HCT116 (cell line): Measurements from ENCODE around the gene CTBS. TPM values are rescaled to one million over a fixed set of nuclear protein-coding genes. Genes with fewer than 3 reads are reported as not detected.

Source experiments
- ATAC-seq: fragments of 200-7000 bp; cut with Tn5 transposase; 2 replicates; pipeline ENCODE4 v1.9.1; 2020; ENCODE audit warnings: mild to moderate bottlenecking, moderate library complexity
- BruUV-seq: library from RNA; stranded (reverse); fragments of 400-500 nt; replicated peaks from 2 replicates; lab custom pipeline; 2021; lab: Mats Ljungman, UMichigan
- CTCF ChIA-PET: fragments of 300-600 bp; sonication (Branson Sonifier 250); formaldehyde crosslinking; loops from one replicate; lab custom pipeline; 2021; ENCODE audit warnings: antibody characterized with exemption; lab: Charles Lee
- POLR2A ChIA-PET: fragments of 300-600, 350-600 bp; sonication (Branson Sonifier 250); formaldehyde crosslinking; loops from one replicate; lab custom pipeline; 2021; ENCODE audit warnings: antibody characterized with exemption; lab: Charles Lee
- RAD21 ChIA-PET, 2 experiments: fragments of 300-600 bp; sonication (Branson Sonifier 250); formaldehyde crosslinking; loops; one replicate each; lab custom pipeline; 2023; ENCODE audit warnings: low total read pairs in 2 of 2; ENCODE audit not compliant: uncharacterized antibody in 2 of 2, unreplicated experiment in 2 of 2, low non-redundant PET in 1 of 2; lab: Charles Lee
- DNase-seq: peaks from one replicate; pipeline ENCODE4 v3.0.0-alpha.2; 2010; ENCODE audit warnings: low read depth, low spot score
- H2AFZ ChIP-seq: fragments of 200-600 bp; shearing (Covaris generic), sonication (generic); 2 replicates; pipeline ENCODE4 v1.6.1; 2017; ENCODE audit warnings: low read depth, mixed run types, mixed read lengths, antibody characterized with exemption, low read length; ENCODE audit not compliant: poor library complexity, severe bottlenecking
- H3K27ac ChIP-seq: 2 replicates; pipeline ENCODE4 v1.5.1; 2012; ENCODE audit warnings: low read depth, low read length
- H3K27me3 ChIP-seq: fragments of 200-600 bp; sonication (generic); 2 replicates; pipeline ENCODE4 v1.6.1; 2016; ENCODE audit warnings: mixed run types, low read length, mixed read lengths; ENCODE audit not compliant: insufficient read depth
- H3K36me3 ChIP-seq, 2 experiments: fragments of 200-500 bp in 1 of 2; fragments of 200-600 bp in 1 of 2; sonication (Bioruptor generic) in 1 of 2; sonication (generic) in 1 of 2; 2 replicates each; pipeline versions ENCODE4 v1.5.1 to v1.6.1; 2014 to 2016; ENCODE audit warnings: low read length in 2 of 2, inconsistent platforms in 1 of 2, mixed read lengths in 1 of 2, mixed run types in 1 of 2; ENCODE audit not compliant: insufficient read depth in 2 of 2, control insufficient read depth in 1 of 2
- H3K4me1 ChIP-seq, 2 experiments: fragments of 200-600 bp in 1 of 2; sonication (generic) in 1 of 2; 2 replicates each; pipeline versions ENCODE4 v1.5.1 to v1.6.1; 2012 to 2017; ENCODE audit warnings: low read length in 2 of 2, inconsistent platforms in 1 of 2, mild to moderate bottlenecking in 1 of 2, mixed read lengths in 1 of 2, mixed run types in 1 of 2, moderate library complexity in 1 of 2; ENCODE audit not compliant: insufficient read depth in 2 of 2, control insufficient read depth in 1 of 2
- H3K4me2 ChIP-seq: fragments of 200-600 bp; sonication (generic); 2 replicates; pipeline ENCODE4 v1.6.1; 2017; ENCODE audit warnings: mixed run types, low read length, mixed read lengths
- H3K4me3 ChIP-seq, 2 experiments: fragments of 200-600 bp in 1 of 2; sonication (generic) in 1 of 2; replicated peaks in 1 of 2; 2 replicates each; pipeline ENCODE4 v1.5.1; 2011 to 2016; ENCODE audit warnings: low read length in 2 of 2, control low read depth in 1 of 2, low read depth in 1 of 2, mild to moderate bottlenecking in 1 of 2, mixed read lengths in 1 of 2, mixed run types in 1 of 2
- H3K79me2 ChIP-seq: fragments of 200-600 bp; sonication (generic); 2 replicates; pipeline ENCODE4 v1.6.1; 2017; ENCODE audit warnings: mild to moderate bottlenecking, mixed run types, low read length, moderate library complexity, mixed read lengths; ENCODE audit not compliant: insufficient read depth
- H3K9ac ChIP-seq: fragments of 200-600 bp; sonication (generic); 2 replicates; pipeline ENCODE4 v1.6.1; 2016; ENCODE audit warnings: low read length, mixed read lengths
- H3K9me2 ChIP-seq: fragments of 200-600 bp; sonication (generic), shearing (Covaris generic); 2 replicates; pipeline ENCODE4 v1.6.1; 2017; ENCODE audit warnings: mixed run types, mild to moderate bottlenecking, moderate library complexity; ENCODE audit not compliant: insufficient read depth
- H3K9me3 ChIP-seq, 2 experiments: fragments of 200-500 bp in 1 of 2; fragments of 200-600 bp in 1 of 2; sonication (Bioruptor generic) in 1 of 2; sonication (generic) in 1 of 2; 2 replicates each; pipeline ENCODE4 v1.6.1; 2014 to 2017; ENCODE audit warnings: low read length in 2 of 2, mixed read lengths in 2 of 2, inconsistent platforms in 1 of 2, low read depth in 1 of 2, mild to moderate bottlenecking in 1 of 2, mixed run types in 1 of 2, moderate library complexity in 1 of 2; ENCODE audit not compliant: control insufficient read depth in 1 of 2, insufficient read depth in 1 of 2
- H4K20me1 ChIP-seq: fragments of 200-600 bp; sonication (generic), shearing (Covaris generic); 2 replicates; pipeline ENCODE4 v1.6.1; 2017; ENCODE audit warnings: mixed run types, mild to moderate bottlenecking, moderate library complexity; ENCODE audit not compliant: insufficient read depth
- EZH2 ChIP-seq: fragments of 200-600 bp; sonication (generic); IDR thresholded peaks from 2 replicates; pipeline ENCODE4 v1.6.1; 2017; ENCODE audit warnings: antibody characterized with exemption, mixed run types
- FOSL1 ChIP-seq: IDR thresholded peaks from 2 replicates; pipeline ENCODE4 v1.6.1; 2012; ENCODE audit warnings: low read depth
- POLR2A ChIP-seq: IDR thresholded peaks from 2 replicates; pipeline ENCODE4 v1.7.0; 2011; ENCODE audit warnings: borderline replicate concordance; ENCODE audit not compliant: insufficient read depth, insufficient read length; ENCODE audit errors: extremely low read depth
- RAD21 ChIP-seq: IDR thresholded peaks from 2 replicates; pipeline ENCODE4 v1.6.1; 2012; ENCODE audit warnings: low read depth, mild to moderate bottlenecking
- SIN3A ChIP-seq: IDR thresholded peaks from 2 replicates; pipeline ENCODE4 v1.6.1; 2012; ENCODE audit warnings: low read depth
- SP1 ChIP-seq: IDR thresholded peaks from 2 replicates; pipeline ENCODE4 v1.6.1; 2012; ENCODE audit warnings: low read depth
- SRF ChIP-seq: IDR thresholded peaks from 2 replicates; pipeline ENCODE4 v1.6.1; 2012; ENCODE audit warnings: low read depth
- YY1 ChIP-seq: IDR thresholded peaks from 2 replicates; pipeline ENCODE4 v1.6.1; 2011; ENCODE audit warnings: low read length, low read depth, moderate library complexity, mild to moderate bottlenecking; ENCODE audit not compliant: insufficient replicate concordance; ENCODE audit errors: extremely low read depth
- ZFX ChIP-seq: fragments of 450-650 bp; IDR thresholded peaks from 2 replicates; pipeline ENCODE4 v1.6.1; 2017
- intact Hi-C: fragments of 100-400 bp; cut with micrococcal nuclease; formaldehyde crosslinking; loops from 2 replicates; pipeline ENCODE4 v1.10.0; 2022
- total RNA-seq: library from RNA; stranded (reverse); gene quantifications from one replicate; pipeline ENCODE4 v1.2.1, GENCODE V29; 2021; ENCODE audit not compliant: unreplicated experiment
- TF ChIP-seq, protein P1 (sequence below), 3 experiments: fragments of 200-600 bp in 1 of 3; sonication (generic) in 1 of 3; IDR thresholded peaks in 2 of 3; conservative IDR thresholded peaks in 1 of 3; 2 replicates each; pipeline ENCODE4 v1.5.1; 2012 to 2017; ENCODE audit warnings: low read depth in 2 of 3, low read length in 2 of 3, antibody characterized with exemption in 1 of 3, borderline replicate concordance in 1 of 3, control low read depth in 1 of 3, mild to moderate bottlenecking in 1 of 3, mixed read lengths in 1 of 3, mixed run types in 1 of 3, moderate library complexity in 1 of 3; ENCODE audit not compliant: insufficient read depth in 1 of 3

The CTBS gene
- total RNA-seq, 1 experiment from 2014 or later: 19.5 TPM

DNA sequence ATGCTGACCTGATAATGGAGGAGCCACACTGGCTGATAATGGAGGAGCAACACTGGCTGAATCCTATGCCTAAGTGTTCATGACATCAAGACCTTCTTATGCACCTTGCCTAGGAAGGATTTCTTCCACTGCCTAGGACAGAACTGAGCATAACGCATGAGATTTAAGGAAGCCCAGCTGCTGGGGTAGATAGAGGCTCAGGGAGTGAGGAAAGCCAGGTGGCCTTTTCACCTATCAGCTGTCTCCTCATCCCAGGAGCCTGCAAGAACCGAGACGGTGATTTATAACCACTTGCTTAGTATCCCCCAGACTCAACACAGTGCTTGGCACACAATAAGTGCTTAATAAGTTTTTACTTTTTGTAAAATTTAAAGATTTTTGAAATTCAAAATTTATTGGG lies 7.4 kb upstream of the CTBS start (continued):
- TF ChIP-seq, protein P1, sequence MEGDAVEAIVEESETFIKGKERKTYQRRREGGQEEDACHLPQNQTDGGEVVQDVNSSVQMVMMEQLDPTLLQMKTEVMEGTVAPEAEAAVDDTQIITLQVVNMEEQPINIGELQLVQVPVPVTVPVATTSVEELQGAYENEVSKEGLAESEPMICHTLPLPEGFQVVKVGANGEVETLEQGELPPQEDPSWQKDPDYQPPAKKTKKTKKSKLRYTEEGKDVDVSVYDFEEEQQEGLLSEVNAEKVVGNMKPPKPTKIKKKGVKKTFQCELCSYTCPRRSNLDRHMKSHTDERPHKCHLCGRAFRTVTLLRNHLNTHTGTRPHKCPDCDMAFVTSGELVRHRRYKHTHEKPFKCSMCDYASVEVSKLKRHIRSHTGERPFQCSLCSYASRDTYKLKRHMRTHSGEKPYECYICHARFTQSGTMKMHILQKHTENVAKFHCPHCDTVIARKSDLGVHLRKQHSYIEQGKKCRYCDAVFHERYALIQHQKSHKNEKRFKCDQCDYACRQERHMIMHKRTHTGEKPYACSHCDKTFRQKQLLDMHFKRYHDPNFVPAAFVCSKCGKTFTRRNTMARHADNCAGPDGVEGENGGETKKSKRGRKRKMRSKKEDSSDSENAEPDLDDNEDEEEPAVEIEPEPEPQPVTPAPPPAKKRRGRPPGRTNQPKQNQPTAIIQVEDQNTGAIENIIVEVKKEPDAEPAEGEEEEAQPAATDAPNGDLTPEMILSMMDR (IDR thresholded peaks at IDR 0.05 in 2 of 3, conservative IDR thresholded peaks at IDR 0.05 in 1 of 3; ENCODE audit: borderline replicate concordance in 1 of 3, insufficient read depth in 1 of 3, low read depth in 2 of 3, low read length in 2 of 3): no peak
- TF ChIP-seq SIN3A (no peak), YY1 (no peak), SP1 (no peak), EZH2 (no peak), RAD21 (no peak), SRF (no peak), ZFX (no peak), FOSL1 (no peak)

DNA sequence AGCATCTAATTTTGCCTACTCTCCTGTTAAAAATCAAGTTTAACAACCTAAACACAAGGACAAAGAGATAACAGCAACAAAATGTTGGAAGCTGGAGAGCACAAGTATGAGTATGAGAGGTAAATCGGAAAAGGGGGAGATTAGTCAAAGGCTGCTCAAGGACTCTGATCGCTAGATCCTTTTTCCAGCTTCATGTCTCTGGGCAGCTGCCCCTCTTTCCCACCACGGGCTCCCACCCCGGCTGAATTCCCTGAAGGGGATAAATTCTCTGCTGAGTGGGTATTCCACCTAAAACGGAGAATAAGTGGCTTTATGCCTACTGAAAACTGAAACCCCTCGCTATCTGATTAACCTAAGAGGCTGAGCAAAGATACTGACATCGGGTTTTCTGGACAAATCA lies 696 bp upstream of the CTBS start:
- ChIA-PET CTCF (interaction anchor here (1.3 kb wide), 1 partner anchor 30 kb away, joined by 3 read pairs; no protein-coding TSS in a partner anchor), POLR2A (interaction anchor here (1.5 kb wide), 1 partner anchor 24 kb away, joined by 3 read pairs; no protein-coding TSS in a partner anchor), RAD21 (no interaction called here)
- peaks cover 27% of the 10 kb centered on the region for H3K79me2 ChIP-seq
- H3K4me2 ChIP-seq: peak overlapping the region; percentile 79
- peak overlapping the region; percentile 47 for H2AFZ ChIP-seq
- H3K27ac ChIP-seq: no peak overlapping the region
- no peaks in the 10 kb centered on the region for H4K20me1 ChIP-seq
- no peaks in the 10 kb centered on the region for H3K9me3 ChIP-seq
- TSS peak; percentile 54 for BruUV-seq
- H3K9me2 ChIP-seq: no peaks in the 10 kb centered on the region; the same call in 1 of the 2 replicates
- H3K9ac ChIP-seq: peak overlapping the region; percentile 53
- peak overlapping the region; percentile 66 to 92 for H3K4me3 ChIP-seq
- intact Hi-C loops: loop anchor here (2.0 kb wide), 1 partner anchor 68 kb away; the partner anchor contains the start of genes GNG5 and SPATA1
- no peaks in the 10 kb centered on the region for H3K27me3 ChIP-seq
- TF ChIP-seq POLR2A: no peak
- H3K4me1 ChIP-seq: peaks cover 14 to 44% of the 10 kb centered on the region in 2 experiments
- DNase-seq: no peak
- ATAC-seq: no peak
- peaks cover 0 to 2% of the 10 kb centered on the region in 2 experiments; a peak in 1 of 4 replicates for H3K36me3 ChIP-seq
